T-helper 17 cell (primary cell): Measurements from ENCODE around the gene SKIDA1. TPM values are rescaled to one million over a fixed set of nuclear protein-coding genes. Genes with fewer than 3 reads are reported as not detected.

Experiments
- ATAC-seq: fragments of 150-1000 bp; cut with Tn5 transposase; 2 replicates; pipeline ENCODE4 v1.10.0; 2021; ENCODE audit warnings: mild to moderate bottlenecking, moderate library complexity
- DNase-seq, 3 donors: peaks; one replicate each; pipeline versions ENCODE4 v3.0.0 to v3.0.0-alpha.2; 2020 to 2021
- H3K9me3 ChIP-seq: one replicate; pipeline ENCODE4 v1.7.0; 2013; ENCODE audit warnings: low read length, mild to moderate bottlenecking; ENCODE audit not compliant: control insufficient read depth, poor library complexity, severe bottlenecking
- H3K27ac Mint-ChIP-seq: one replicate; pipeline ENCODE4 v1.8.0; 2022; ENCODE audit warnings: mild to moderate bottlenecking, moderate library complexity, mixed read lengths
- H3K27me3 Mint-ChIP-seq: one replicate; pipeline ENCODE4 v1.8.0; 2022; ENCODE audit warnings: mixed read lengths
- H3K36me3 Mint-ChIP-seq: one replicate; pipeline ENCODE4 v1.8.0; 2022; ENCODE audit warnings: low read depth, mixed read lengths
- H3K4me1 Mint-ChIP-seq: one replicate; pipeline ENCODE4 v1.8.0; 2022; ENCODE audit warnings: mild to moderate bottlenecking, mixed read lengths
- H3K4me3 Mint-ChIP-seq: one replicate; pipeline ENCODE4 v1.8.0; 2022; ENCODE audit warnings: mild to moderate bottlenecking, moderate library complexity, mixed read lengths
- total RNA-seq, 4 donors: library from RNA in 2 of 4; stranded (reverse) in 2 of 4; gene quantifications; one replicate each; pipeline ENCODE4 v1.2.3 and lab custom pipeline; 2022 to 2026

SKIDA1 gene
- total RNA-seq, 2 donors from 2014 or later, result 0.34 to 0.37 TPM

DNA sequence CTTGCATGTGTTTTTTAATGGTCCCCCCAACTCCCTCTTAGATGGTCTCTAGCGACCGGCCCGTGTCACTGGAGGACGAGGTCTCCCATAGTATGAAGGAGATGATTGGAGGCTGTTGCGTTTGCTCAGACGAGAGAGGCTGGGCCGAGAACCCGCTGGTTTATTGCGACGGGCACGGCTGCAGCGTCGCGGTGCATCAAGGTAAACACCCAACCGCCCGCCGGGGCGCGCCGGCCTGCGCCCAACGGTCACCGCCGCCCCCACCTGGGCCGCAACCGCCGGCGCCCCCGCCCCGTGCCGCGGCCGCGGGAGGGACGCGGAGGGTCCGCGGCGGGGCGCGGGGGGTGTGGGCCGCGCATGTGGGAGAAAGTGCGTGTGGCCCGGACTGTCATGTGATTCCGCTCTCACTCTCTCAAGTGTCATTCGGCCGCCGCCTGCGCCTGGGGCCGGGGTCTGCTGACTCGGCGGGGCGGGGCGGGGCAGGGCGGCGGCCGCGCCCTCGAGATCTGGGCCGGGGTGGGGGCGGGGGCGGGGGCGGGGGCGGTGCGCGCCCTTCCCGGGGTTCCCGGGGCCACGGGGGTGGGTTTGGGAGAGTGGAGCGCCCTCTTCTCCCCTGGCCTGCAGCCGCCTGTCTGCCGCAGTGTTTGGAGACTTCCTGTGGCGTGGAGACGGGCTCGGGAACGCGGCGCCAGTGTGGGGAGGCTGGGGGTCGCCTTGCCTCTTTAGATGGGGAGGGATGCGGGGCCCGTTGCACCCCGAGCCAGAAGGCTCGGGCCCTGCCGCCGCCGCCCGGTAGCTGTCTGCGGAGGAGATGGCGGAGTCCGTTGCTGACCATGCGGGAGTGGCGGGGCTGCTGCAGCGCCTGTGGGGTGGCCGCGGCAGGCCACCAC is 9.4 kb upstream of the SKIDA1 start:
- no peaks in the 10 kb centered on the region for H3K9me3 ChIP-seq
- Mint-ChIP-seq H3K36me3 (no peaks in the 10 kb centered on the region), H3K4me1 (peaks cover 18% of the 10 kb centered on the region), H3K27me3 (no peaks in the 10 kb centered on the region), H3K27ac (peak overlapping the region; percentile 86), H3K4me3 (peak overlapping the region; percentile 93)
- DNase-seq (peak; percentile 30 to 48 (median 45)), ATAC-seq (peak; percentile 45)

GRCh38 chr10:21534280-21534586 is 8.8 kb upstream of the SKIDA1 start:
- Mint-ChIP-seq H3K4me1 (peaks cover 18% of the 10 kb centered on the region), H3K27ac (no peak overlapping the region), H3K36me3 (no peaks in the 10 kb centered on the region), H3K4me3 (peak overlapping the region; percentile 93), H3K27me3 (no peaks in the 10 kb centered on the region)
- no peaks in the 10 kb centered on the region for H3K9me3 ChIP-seq
- ATAC-seq (no peak), DNase-seq (no peak)

DNA sequence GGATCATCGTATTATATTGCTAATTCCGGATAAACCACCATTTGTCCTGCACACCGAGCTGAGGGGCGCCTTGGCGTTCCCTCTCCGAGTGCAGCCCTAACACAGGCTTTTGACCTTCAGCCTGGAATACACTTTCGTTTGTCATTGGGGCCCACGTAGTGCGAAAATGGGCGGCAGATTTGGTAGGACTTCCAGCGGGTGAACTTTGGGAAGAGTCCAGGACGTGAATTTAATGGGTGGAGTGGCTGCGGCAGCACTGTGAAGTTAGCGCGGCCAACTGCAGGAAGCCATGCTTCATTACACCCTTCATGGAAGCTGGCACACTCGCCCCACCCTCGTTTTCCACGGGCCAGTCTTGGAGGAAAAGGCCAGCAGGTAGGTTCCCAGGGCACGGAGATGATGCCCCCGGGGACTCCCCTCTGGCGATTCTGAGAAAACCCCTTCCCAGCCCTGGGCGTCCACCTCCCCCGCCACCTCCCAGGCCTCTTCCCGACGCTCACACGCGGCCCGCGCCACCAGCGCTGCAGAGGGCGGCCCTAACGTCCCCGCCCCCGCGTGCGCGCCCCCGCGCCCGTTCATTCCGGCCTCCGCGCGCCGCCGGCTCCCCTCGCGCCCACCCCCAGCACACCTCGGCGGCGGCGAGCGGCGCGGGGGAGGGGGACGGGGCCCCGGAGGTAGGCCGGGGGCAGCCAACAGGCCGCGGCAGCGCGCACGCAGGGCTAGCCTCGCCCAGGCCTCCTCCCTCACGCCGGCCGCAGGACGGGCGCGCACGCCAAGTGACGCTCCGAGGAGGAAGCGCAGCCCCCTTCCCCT is 8.2 kb upstream of the SKIDA1 start, which contains the start of gene MLLT10:
Gene MLLT10 (plus strand): TSS at position 766 of the 813 bp plus-strand sequence. CDS start 413 bp downstream, outside the sequence.
- Mint-ChIP-seq H3K27me3 (no peaks in the 10 kb centered on the region), H3K36me3 (no peaks in the 10 kb centered on the region), H3K4me3 (peak within 1 kb of the TSS; percentile 93), H3K4me1 (peaks cover 18% of the 10 kb centered on the region), H3K27ac (peak within 1 kb of the TSS; percentile 92)
- peak; percentile 90 to 91 (median 91) for DNase-seq
- ATAC-seq, result peak; percentile 89
- no peaks in the 10 kb centered on the region for H3K9me3 ChIP-seq

GRCh38 chr10:21532694-21533466 is 7.4 kb upstream of the SKIDA1 start:
- no peak for DNase-seq
- Mint-ChIP-seq H3K36me3 (no peaks in the 10 kb centered on the region), H3K4me1 (peaks cover 18% of the 10 kb centered on the region), H3K27me3 (no peaks in the 10 kb centered on the region), H3K27ac (peak overlapping the region; percentile 92), H3K4me3 (peak overlapping the region; percentile 93)
- H3K9me3 ChIP-seq, result no peaks in the 10 kb centered on the region
- no peak for ATAC-seq

- Mint-ChIP-seq H3K27me3 (no peaks in the 10 kb centered on the region), H3K4me3 (no peak overlapping the region), H3K36me3 (no peaks in the 10 kb centered on the region), H3K27ac (no peak overlapping the region), H3K4me1 (peaks cover 24% of the 10 kb centered on the region)
- ATAC-seq, result no peak
- DNase-seq, result no peak
- no peaks in the 10 kb centered on the region for H3K9me3 ChIP-seq
These were observed 5.7 kb upstream of the SKIDA1 start for GRCh38 chr10:21531164-21531563.

- Mint-ChIP-seq H3K4me3 (no peak overlapping the region), H3K36me3 (no peaks in the 10 kb centered on the region), H3K27ac (no peak overlapping the region), H3K27me3 (no peaks in the 10 kb centered on the region), H3K4me1 (peaks cover 24% of the 10 kb centered on the region)
- no peaks in the 10 kb centered on the region for H3K9me3 ChIP-seq
- DNase-seq, result no peak
- no peak for ATAC-seq
These were observed 5.2 kb upstream of the SKIDA1 start for GRCh38 chr10:21530641-21531040.

DNA sequence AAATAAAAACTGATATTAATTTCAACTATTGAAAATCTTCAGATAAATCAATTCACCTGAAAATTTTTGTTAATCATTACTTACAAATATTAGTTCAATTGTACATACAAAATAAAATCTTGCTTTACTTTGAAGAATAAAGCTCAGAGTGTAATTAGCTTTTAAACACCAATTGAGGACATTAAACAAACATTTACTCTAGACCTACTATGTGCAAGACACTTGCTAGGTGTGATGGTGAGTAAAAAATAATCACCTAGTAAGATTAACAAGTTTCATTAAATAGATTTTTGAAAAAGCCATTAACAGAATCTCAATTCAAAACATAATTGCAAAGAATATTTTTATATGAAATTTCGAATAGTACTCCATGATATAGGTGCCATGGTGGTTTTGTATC is 4.7 kb upstream of the SKIDA1 start:
- H3K4me3 Mint-ChIP-seq, result no peak overlapping the region
- H3K36me3 Mint-ChIP-seq, result peaks cover 2% of the 10 kb centered on the region
- ATAC-seq (no peak), DNase-seq (no peak)
- peaks cover 24% of the 10 kb centered on the region for H3K4me1 Mint-ChIP-seq
- no peaks in the 10 kb centered on the region for H3K27me3 Mint-ChIP-seq
- H3K9me3 ChIP-seq, result no peaks in the 10 kb centered on the region
- no peak overlapping the region for H3K27ac Mint-ChIP-seq

GRCh38 chr10:21529032-21529910 is 3.8 kb upstream of the SKIDA1 start:
- H3K4me1 Mint-ChIP-seq, result peaks cover 31% of the 10 kb centered on the region
- H3K4me3 Mint-ChIP-seq, result no peak overlapping the region
- no peak for ATAC-seq
- DNase-seq, result no peak
- H3K27me3 Mint-ChIP-seq, result no peaks in the 10 kb centered on the region
- H3K36me3 Mint-ChIP-seq, result peaks cover 2% of the 10 kb centered on the region
- no peaks in the 10 kb centered on the region for H3K9me3 ChIP-seq
- H3K27ac Mint-ChIP-seq, result no peak overlapping the region

DNA sequence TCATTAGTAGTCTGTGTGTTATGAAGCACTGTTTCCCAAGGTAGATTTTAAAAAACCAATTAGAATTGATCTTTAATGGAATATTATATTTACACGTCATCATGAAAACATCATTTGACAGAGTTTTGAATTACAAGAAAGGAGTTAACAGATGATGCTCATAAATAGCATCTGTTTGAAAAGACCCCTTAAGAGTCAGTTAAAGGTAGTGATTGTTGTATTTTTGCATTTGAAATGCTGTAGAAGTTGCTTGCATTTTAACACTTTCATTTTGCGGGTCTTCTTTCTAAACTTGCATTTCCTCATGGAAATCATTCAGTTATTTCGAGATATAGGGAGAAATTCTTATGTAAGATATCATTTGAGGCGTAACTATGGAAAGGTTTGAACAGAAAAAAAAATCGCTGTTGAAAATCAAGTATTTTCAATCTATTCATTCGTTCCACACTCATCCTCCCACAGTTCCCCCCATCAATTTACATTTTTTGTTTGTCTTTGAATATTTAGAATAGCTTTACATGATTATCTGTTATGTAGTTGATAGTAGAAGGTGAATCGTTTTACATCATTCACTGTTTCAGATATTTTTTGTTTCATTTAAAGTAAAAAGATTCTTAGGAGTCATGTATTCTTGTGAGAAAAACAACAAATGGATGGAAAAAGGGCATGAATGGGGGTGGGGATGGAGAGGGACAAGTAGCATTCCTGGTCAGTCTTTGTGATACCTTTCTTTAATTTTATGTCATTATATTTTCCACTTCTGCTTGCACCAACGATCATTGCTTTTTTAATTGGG is 3.0 kb upstream of the SKIDA1 start:
- Mint-ChIP-seq H3K27ac (peak overlapping the region; percentile 21), H3K4me3 (peak overlapping the region; percentile 5), H3K27me3 (peaks cover 2% of the 10 kb centered on the region), H3K36me3 (peaks cover 2% of the 10 kb centered on the region), H3K4me1 (peaks cover 32% of the 10 kb centered on the region)
- ATAC-seq, result no peak
- DNase-seq, result no peak
- H3K9me3 ChIP-seq, result no peaks in the 10 kb centered on the region

- no peaks in the 10 kb centered on the region for H3K9me3 ChIP-seq
- H3K36me3 Mint-ChIP-seq, result peaks cover 4% of the 10 kb centered on the region
- DNase-seq, result no peak
- no peak for ATAC-seq
- H3K27ac Mint-ChIP-seq, result peak overlapping the region; percentile 21
- peaks cover 26% of the 10 kb centered on the region for H3K4me1 Mint-ChIP-seq
- H3K4me3 Mint-ChIP-seq, result peak overlapping the region; percentile 79
- peaks cover 4% of the 10 kb centered on the region for H3K27me3 Mint-ChIP-seq
These were observed 2.2 kb upstream of the SKIDA1 start for GRCh38 chr10:21527598-21528235.

- peak overlapping the region; percentile 97 for H3K27ac Mint-ChIP-seq
- H3K36me3 Mint-ChIP-seq, result peaks cover 4% of the 10 kb centered on the region
- peaks cover 6% of the 10 kb centered on the region for H3K27me3 Mint-ChIP-seq
These were observed 1.5 kb upstream of the SKIDA1 start for GRCh38 chr10:21526860-21527597.

More at GRCh38 chr10:21526860-21527597, 1.5 kb upstream of the SKIDA1 start:
- ATAC-seq (peak; percentile 14), DNase-seq (peak in 2 of 3 donors; percentile 36 to 40)
- Mint-ChIP-seq H3K4me3 (peak overlapping the region; percentile 100), H3K4me1 (peaks cover 25% of the 10 kb centered on the region)
- no peaks in the 10 kb centered on the region for H3K9me3 ChIP-seq
